ENCODE results near the gene ACOT4. TPM values are rescaled to one million over a fixed set of nuclear protein-coding genes. Genes with fewer than 3 reads are reported as not detected.
A peak's percentile ranks its signal among the peaks of the same experiment; 100 is the strongest.
"Not testable (repeated sequence)": the region's sequence is repeated elsewhere in the genome, so short reads cannot be mapped to it uniquely, and the experiment has no call there.

Gene ACOT4
- total and polyA plus RNA-seq, 10 donors: 0.52 to 2.8 (median 1.3) TPM

DNA sequence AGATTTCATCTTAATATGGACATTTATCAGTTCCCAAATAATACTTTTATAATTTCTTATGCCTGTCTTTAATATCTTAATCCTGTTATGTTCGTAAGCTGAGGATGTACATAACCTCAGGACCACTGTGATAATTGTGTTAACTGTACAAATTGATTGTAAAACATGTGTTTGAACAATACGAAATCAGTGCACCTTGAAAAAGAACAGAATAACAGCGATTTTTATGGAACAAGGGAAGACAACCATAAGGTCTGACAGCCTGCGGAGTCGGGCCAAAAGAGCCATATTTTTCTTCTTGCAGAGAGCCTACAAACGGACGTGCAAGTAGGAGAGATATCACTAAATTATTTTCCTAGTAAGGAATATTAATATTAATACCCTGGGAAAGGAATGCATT, 29.4 kb upstream of the ACOT4 start:
- intact Hi-C loops (cut with DNase I; ENCODE audit: low total_unique reads); H3K36me3 ChIP-seq; H3K4me3 ChIP-seq; DNase-seq; H3K27ac ChIP-seq; H3K27me3 ChIP-seq (replicated peaks in 1 of 7): not testable (repeated sequence)
- Histone ChIP-seq H3K4me1 (peaks cover 0 to 12% (median 6%) of the 10 kb centered on the region in 6 donors), H3K9me3 (peaks cover 0 to 14% (median 7%) of the 10 kb centered on the region in 8 donors)
- WGBS, 5 donors: 93 to 99% (median 96%) methylated on average over 7 of the region's 7 CpGs

DNA sequence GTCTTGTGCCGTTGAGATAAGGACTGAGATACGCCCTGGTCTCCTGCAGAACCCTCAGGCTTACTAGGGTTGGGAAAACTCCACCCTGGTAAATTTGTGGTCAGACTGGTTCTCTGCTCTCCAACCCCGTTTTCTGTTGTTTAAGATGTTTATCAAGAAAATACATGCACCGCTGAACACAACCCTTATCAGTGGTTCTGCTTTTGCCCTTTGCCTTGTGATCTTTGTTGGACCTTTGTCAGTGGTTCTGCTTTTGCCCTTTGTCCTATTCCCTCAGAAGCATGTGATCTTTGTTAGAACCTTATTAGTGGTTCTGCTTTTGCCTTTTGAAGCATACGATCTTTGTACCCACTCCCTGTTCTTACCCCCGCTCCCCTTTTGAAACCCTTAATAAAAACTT, 29.0 kb upstream of the ACOT4 start:
- H3K27ac ChIP-seq; H3K36me3 ChIP-seq; H3K4me3 ChIP-seq; H3K27me3 ChIP-seq (replicated peaks in 1 of 7); DNase-seq; intact Hi-C loops (cut with DNase I; ENCODE audit: low total_unique reads): not testable (repeated sequence)
- peaks cover 0 to 16% (median 10%) of the 10 kb centered on the region in 6 donors for H3K4me1 ChIP-seq
- peaks cover 0 to 14% (median 7%) of the 10 kb centered on the region in 8 donors for H3K9me3 ChIP-seq
- 89 to 94% (median 93%) methylated on average over 6 of the region's 6 CpGs for WGBS, 5 donors

DNA sequence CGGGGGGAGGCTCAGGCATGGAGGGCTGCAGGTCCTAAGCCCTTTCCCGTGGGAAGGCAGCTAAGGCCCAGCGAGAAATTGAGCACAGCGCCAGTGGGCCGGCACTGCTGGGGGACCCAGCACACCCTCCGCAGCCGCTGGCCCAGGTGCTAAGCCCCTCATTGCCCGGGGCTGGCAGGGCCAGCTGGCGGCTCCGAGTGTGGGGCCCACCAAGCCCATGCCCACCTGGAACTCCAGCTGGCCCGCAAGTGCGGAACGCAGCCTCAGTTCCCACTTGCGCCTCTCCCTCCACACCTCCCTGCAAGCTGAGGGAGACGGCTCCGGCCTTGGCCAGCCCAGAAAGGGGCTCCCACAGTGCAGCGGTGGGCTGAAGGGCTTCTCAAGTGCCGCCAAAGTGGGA, 25.2 kb upstream of the ACOT4 start:
- H3K36me3 ChIP-seq; H3K27me3 ChIP-seq (replicated peaks in 1 of 7); intact Hi-C loops (cut with DNase I; ENCODE audit: low total_unique reads); H3K27ac ChIP-seq; H3K4me3 ChIP-seq; DNase-seq: not testable (repeated sequence)
- peaks cover 0 to 14% (median 7%) of the 10 kb centered on the region in 8 donors for H3K9me3 ChIP-seq
- 88 to 97% (median 93%) methylated on average over 7 to 18 of the region's 18 CpGs; no CpG with 5 or more reads in 1 of the 5 donors for WGBS, 5 donors
- H3K4me1 ChIP-seq: peaks cover 7 to 47% (median 34%) of the 10 kb centered on the region in 6 donors

DNA sequence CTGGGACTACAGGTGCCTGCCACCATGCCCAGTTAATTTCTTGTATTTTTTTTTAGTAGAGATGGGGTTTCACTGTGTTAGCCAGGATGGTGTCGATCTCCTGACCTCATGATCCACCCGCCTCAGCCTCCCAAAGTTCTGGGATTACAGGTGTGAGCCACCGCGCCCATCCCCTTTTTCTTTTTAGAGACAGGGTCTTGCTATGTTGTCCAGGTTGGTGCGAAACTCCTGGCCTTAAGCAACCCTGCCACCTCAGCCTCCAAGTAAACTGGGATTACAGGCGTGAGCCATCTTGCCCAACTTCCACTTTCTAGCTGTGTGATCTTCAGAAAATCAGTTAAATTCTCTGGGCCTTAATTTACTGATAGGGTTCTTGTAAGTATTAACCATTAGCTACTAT, 24.7 kb upstream of the ACOT4 start:
- H3K4me3 ChIP-seq; H3K27ac ChIP-seq; H3K36me3 ChIP-seq; DNase-seq; H3K27me3 ChIP-seq (replicated peaks in 1 of 7); intact Hi-C loops (cut with DNase I; ENCODE audit: low total_unique reads): not testable (repeated sequence)
- Histone ChIP-seq H3K4me1 (peaks cover 7 to 49% (median 35%) of the 10 kb centered on the region in 6 donors), H3K9me3 (peaks cover 0 to 10% (median 6%) of the 10 kb centered on the region in 8 donors)
- WGBS, 5 donors: 88 to 96% (median 94%) methylated on average over 5 to 6 of the region's 6 CpGs

DNA sequence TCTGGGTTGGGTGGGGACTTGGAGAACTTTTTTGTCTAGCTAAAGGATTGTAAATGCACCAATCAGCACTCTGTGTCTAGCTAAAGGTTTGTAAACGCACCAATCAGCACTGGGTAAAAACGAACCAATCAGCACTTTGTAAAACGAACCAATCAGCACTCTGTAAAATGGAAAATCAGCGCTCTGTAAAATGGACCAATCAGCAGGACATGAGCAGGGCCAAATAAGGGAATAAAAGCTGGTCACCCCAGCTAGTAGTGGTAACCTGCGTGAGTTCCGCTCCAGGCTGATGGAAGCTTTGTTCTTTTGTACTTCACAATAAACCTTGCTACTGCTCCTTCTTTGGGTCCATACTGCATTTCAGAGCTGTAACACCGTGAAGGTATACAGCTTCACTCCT, 24.3 kb upstream of the ACOT4 start:
- TF ChIP-seq POLR2AphosphoS5 (IDR thresholded peaks at IDR 0.05): no peak
- TF ChIP-seq POLR2A (IDR thresholded peaks at IDR 0.05): no peak
- TF ChIP-seq, protein P1, sequence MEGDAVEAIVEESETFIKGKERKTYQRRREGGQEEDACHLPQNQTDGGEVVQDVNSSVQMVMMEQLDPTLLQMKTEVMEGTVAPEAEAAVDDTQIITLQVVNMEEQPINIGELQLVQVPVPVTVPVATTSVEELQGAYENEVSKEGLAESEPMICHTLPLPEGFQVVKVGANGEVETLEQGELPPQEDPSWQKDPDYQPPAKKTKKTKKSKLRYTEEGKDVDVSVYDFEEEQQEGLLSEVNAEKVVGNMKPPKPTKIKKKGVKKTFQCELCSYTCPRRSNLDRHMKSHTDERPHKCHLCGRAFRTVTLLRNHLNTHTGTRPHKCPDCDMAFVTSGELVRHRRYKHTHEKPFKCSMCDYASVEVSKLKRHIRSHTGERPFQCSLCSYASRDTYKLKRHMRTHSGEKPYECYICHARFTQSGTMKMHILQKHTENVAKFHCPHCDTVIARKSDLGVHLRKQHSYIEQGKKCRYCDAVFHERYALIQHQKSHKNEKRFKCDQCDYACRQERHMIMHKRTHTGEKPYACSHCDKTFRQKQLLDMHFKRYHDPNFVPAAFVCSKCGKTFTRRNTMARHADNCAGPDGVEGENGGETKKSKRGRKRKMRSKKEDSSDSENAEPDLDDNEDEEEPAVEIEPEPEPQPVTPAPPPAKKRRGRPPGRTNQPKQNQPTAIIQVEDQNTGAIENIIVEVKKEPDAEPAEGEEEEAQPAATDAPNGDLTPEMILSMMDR (IDR thresholded peaks at IDR 0.05 in 8 of 11, conservative IDR thresholded peaks at IDR 0.05 in 3 of 11): no peak
- Histone ChIP-seq H3K4me3 (peak overlapping the region in 1 of 8 donors; percentile 80), H3K36me3 (peaks cover 0 to 8% (median 0%) of the 10 kb centered on the region in 6 donors), H3K4me1 (peaks cover 7 to 49% (median 35%) of the 10 kb centered on the region in 6 donors), H3K9me3 (peaks cover 0 to 6% (median 3%) of the 10 kb centered on the region in 8 donors), H3K27ac (no peak overlapping the region), H3K27me3 (replicated peaks in 1 of 7) (no peaks in the 10 kb centered on the region)
- no peak for DNase-seq
- intact Hi-C loops (cut with DNase I; ENCODE audit: low total_unique reads): no loop called here
- 96 to 99% (median 98%) methylated on average over 7 of the region's 7 CpGs for WGBS, 5 donors

DNA sequence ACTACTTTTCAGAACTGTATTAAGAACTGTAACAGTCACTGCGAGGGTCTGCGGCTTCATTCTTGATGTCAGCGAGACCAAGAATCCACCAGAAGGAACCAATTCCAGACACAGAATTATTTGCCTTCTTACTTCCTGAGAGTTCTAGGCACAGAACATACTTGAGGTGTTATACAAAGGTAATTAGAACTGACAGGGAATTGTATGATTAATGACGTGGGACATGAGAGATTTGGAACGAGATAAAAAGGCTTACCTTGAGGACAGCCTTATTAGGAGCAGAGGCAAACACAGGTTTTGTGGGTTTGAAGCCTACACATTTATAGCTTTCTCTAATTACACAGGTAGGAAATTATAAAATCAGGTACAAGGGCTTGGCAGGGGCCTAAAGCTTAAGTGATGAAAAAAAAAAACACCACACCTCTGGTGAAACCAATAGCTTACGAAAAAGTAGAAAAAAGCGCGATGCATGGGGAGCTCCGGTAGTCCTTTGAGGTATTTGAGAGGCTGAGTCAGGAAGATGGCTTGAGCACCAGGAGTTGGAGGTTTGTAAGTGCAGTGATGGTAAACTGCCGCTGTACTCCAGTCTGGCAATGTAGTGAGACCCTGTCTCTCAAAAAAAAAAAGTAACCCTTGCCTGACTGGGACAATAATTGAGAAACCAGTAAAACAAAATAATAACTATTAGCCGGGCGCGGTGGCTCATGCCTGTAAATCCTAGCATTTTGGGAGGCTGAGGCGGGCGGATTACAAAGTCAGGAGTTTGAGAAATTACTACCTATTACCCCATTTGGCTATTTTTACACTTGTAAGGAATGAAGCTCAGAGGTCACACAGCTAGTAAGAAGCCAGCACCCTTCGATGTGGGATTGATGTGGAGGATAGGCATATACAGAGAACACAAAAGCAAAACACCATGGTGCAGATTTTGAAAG, 23.5 kb upstream of the ACOT4 start:
- no peaks in the 10 kb centered on the region for H3K9me3 ChIP-seq
- peaks cover 7 to 49% (median 35%) of the 10 kb centered on the region in 6 donors for H3K4me1 ChIP-seq
- no peak for DNase-seq
- peaks cover 0 to 11% (median 0%) of the 10 kb centered on the region in 6 donors for H3K36me3 ChIP-seq
- H3K27me3 ChIP-seq (replicated peaks in 1 of 7): no peaks in the 10 kb centered on the region
- TF ChIP-seq, protein P1 (IDR thresholded peaks at IDR 0.05 in 8 of 11, conservative IDR thresholded peaks at IDR 0.05 in 3 of 11): no peak
- TF ChIP-seq POLR2AphosphoS5 (IDR thresholded peaks at IDR 0.05) (no peak), POLR2A (IDR thresholded peaks at IDR 0.05) (no peak)
- H3K4me3 ChIP-seq: peak overlapping the region; percentile 49 to 80 (median 63)
- peak overlapping the region; percentile 79 to 92 (median 86) for H3K27ac ChIP-seq
- intact Hi-C loops (cut with DNase I; ENCODE audit: low total_unique reads): no loop called here
- WGBS, 5 donors: 82 to 85% (median 84%) methylated on average over 16 of the region's 16 CpGs

DNA sequence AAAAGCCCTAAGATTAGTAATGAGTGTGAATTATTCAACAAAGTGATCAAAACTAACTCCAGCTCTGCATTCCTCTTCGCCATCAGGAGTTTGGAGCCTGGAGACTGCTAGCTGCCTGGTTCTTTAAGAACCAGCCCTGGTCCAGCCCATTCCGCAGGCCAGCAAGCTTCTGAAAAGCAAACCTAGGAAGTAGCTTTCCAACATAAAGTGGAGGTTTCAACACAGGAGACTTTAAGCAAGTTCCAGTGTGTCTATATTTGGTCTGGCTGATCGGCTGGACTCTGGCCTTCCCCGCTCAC, 22.8 kb upstream of the ACOT4 start:
- Histone ChIP-seq H3K36me3 (peaks cover 0 to 16% (median under 1%) of the 10 kb centered on the region in 6 donors), H3K4me1 (peaks cover 7 to 49% (median 35%) of the 10 kb centered on the region in 6 donors), H3K27ac (peak overlapping the region; percentile 79 to 92 (median 86)), H3K4me3 (peak overlapping the region; percentile 49 to 80 (median 63))
- intact Hi-C loops (cut with DNase I; ENCODE audit: low total_unique reads); H3K27me3 ChIP-seq (replicated peaks in 1 of 7); H3K9me3 ChIP-seq; DNase-seq: not testable (repeated sequence)
- 7 to 24% (median 18%) methylated on average over 2 to 4 of the region's 4 CpGs for whole genome bisulfite sequencing, 5 donors
